DMS 273 (cell line): ENCODE results near the gene ZFAND6.
A peak's percentile ranks its signal among the peaks of the same experiment; 100 is the strongest.

Source experiments
- DNase-seq: peaks from one replicate; lab custom pipeline; 2025; ENCODE audit not compliant: unreplicated experiment; lab: John Stamatoyannopoulos, UW

ZFAND6 gene

DNA sequence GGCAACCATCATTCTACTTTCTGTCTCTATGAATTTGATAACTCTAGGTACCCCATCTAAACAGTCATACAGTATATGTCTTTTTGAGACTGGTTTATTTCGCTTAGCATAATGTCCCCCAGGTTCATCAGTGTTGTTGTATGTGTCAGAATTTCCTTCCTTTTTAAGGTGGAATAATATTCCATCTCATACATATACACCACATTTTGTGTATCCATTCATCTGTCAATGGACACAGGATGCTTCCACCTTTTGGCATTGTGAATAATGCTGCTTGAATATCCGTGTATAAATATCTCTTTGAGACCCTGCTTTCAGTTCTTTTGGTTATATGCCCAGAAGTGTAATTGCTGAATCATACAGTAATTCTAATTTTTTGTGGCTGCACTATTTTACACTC is 10.4 kb upstream of the ZFAND6 start:
- no peak for DNase-seq

DNA sequence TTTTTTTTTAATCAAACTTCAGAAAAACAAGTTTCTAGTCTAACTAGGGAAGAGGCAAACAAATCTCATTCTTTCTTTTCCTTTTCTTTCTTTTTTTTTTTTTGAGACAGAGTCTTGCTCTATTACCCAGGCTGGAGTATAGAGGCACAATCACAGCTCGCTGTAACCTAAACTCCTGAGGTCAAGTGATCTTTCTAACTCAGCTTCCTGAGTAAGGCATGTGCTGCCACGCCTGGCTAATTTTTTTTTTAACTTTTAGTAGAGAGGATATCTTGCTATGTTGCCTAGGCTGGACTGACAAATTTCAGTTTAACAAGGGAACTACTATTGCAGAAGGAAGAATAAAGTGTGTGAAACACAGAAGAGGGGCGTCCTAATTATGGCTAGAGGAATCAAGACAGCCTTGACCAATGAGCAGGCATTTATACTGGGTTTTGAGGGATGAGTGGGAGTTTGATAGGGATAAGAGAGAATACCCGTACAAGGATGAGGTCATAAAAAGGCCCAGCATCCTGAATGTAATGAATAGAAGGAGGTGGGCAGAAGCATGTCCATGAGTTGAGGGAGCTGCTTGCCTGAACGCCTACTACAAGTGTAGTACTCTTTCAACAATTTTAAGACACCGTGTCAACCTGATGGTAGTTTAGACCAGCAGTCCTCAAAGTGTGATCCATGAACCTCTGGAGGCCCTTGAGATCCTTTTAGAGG is 6.7 kb upstream of the ZFAND6 start:
- no peak for DNase-seq

DNA sequence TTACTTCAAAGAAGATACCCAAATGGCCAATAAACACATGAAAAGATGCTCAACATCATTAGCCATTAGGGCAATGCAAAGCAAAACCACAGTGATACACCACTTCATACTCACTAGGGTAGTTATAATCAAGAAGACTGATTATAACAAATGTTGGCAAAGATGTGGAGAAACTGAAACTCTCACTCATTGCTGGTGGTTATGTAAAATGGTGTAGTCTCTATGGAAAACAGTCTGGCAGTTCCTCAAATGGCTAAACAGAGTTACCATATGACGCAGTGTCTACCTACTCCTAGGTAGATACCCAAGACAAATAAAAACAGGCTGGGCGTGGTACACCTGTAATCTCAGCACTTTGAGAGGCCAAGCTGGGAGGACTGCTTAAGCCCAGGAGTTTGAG is 3.5 kb upstream of the ZFAND6 start:
- DNase-seq, result no peak

DNA sequence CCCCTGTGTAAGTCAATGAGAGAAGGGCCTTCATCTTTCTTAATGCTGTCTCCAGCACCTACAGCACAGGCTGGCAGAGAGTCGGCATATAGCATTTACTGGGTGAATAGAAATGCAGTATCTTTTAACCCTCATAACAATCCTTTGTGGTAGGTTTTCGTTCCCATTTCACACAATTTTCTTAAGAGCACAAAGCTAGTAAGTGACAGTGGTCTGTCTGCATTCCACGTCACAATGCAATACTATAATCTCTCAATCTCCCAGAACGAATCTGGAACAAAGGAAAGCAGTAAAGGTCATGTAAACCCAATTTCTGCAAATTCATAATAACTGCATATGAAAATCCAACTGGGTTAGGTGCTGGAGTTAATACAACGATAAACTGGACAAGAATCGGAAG is 1.4 kb upstream of the ZFAND6 start:
- no peak for DNase-seq

DNA sequence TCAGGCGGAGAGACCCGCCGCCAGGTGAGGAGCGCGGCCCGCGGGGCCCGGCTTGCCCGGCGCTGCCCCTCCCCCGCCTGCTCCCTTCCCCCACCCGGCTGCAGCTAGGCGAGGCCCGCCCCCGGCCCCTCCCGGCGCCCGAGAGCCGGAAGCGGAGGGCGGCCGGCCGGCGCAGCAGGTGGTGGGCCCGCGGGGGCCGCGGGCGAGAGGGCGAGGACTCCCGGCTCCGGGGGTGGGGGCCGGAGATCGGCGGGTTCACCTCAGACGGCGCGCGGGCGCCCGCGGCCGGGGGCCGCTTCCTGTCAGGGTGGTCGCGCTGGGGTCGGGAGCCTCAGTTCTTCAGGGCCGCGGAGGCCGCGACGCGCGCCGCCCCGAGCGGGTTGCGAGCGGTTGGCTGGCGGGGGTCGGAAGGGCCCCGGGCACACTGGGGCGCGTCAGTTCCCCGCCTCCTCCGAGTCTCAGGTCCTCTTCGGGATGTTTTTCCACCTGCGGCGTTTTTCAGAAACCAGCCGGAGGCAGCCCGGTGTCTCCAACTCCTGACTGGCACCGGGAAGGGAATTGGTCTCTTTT is 395 bp downstream of the ZFAND6 start:
- peak; percentile 87 for DNase-seq

DNA sequence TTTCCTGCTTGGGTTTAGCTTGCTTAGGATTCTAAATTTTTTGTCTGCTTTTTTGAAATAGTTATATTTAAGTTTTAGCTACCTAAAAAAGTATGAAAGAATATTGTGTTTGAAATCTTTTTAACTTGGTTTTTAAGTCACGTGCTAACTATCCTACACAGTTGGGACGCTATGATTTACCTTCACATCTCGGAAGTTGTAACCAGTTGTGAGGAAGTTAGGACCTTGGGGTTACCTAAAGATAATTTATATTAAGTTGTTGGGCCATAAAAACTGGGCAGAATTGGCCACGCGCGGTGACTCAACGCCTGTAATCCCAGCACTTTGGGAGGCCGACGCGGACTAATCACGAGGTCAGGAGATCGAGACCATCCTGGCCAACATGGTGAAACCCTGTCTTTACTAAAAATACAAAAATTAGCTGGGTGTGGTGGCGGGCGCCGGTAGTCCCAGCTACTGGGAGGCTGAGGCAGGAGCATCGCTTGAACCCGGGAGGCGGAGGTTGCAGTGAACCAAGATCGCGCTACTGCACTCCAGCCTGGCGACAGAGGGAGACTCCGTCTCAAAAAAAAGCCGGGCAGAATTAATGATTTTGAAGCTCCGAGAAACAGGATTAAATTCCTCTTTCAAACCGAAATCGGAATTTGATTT is 1.0 kb downstream of the ZFAND6 start:
- peak; percentile 47 for DNase-seq

DNA sequence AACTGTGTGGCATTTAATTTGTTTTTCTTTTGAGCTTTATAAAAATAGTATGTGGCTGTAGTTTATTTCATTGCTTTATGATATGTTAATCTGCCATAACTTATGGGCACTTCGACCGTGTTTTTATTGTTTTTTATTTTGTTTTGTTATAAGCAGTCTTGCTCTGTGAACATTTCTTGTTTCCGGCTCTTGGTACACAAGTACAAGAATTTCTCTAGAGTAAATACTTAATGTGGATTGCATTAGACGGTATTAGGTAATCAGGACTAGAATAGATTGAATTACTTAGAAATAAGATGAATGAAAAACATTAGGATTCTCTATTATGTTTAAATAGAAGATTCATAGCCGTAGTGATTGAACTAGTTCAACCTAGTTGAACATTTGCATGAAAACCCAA is 2.1 kb downstream of the ZFAND6 start:
- no peak for DNase-seq

DNA sequence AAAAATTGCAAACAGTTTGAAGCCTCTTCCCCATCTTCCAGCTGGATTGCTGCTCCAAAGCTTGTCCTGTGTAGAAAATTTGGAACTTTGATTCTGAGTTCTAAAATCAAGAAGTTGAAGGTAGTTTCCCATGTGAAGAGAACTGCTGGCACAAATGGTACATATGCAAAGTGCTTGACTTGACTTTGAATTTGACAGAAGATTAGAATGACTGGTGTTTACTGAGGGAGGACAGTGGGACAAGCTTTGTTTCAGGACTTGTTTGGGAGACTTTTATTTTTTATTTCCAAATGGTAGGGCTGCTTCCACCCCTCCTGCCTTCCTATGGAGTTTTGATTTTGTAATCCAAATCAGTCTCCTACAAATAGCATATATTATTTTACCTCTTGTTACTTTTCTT is 7.4 kb downstream of the ZFAND6 start:
- DNase-seq, result no peak

DNA sequence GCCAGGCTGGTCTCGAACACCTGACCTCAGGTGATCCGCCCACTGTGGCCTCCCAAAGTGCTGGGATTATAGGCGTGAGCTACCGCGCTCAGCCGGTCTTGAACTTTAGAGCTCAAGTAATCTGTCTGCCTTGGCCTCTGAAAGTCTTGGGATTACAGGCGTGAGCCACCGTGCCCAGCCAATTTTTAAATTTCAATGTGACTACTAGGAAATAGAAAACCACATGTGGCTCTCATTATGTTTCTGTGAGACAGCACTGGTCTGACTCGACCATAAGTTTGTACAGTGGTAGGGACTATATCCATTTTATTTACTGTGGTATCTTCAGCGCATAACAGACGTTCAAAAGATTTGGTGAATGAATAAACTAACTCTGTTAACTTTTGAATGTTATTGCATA is 9.1 kb downstream of the ZFAND6 start:
- DNase-seq, result no peak

DNA sequence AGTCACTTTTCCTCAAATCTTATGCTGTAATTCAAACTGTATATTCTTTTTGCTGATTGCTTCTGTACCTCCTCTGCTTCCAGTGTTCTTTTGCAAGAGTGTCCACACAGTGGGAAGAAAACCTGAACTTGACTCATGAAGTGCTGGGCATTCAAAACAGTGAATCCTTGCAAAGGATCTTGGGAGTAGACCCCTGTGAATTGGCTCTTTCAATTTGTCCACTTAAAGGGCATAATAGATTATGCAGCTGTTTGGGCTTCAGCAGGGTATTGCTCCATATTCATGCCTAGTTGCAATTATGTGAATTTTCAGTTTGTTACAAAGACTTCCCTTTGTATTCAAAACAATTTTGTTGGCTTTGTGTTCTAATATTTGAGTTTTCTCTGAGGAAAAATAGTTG is 11.4 kb downstream of the ZFAND6 start:
- DNase-seq, result peak; percentile 11

DNA sequence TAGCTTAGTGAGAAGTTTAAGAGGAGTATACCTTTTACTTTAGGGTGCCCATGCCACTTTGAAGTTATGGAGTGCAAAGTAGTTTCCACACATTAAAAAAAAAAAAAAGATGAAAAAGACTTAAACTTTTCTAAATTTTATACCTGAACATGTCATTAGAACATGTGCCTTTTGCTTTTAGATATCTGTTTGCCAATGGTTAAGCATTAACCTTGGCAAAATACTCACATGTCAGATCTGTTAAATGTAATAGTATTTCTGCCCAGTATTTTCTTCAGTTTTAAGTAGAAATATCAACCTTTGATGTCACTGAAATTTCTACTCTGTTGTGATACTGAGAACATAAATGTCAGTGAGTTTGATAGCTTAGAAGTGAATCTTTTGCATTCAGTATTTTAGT is 12.2 kb downstream of the ZFAND6 start:
- no peak for DNase-seq

DNA sequence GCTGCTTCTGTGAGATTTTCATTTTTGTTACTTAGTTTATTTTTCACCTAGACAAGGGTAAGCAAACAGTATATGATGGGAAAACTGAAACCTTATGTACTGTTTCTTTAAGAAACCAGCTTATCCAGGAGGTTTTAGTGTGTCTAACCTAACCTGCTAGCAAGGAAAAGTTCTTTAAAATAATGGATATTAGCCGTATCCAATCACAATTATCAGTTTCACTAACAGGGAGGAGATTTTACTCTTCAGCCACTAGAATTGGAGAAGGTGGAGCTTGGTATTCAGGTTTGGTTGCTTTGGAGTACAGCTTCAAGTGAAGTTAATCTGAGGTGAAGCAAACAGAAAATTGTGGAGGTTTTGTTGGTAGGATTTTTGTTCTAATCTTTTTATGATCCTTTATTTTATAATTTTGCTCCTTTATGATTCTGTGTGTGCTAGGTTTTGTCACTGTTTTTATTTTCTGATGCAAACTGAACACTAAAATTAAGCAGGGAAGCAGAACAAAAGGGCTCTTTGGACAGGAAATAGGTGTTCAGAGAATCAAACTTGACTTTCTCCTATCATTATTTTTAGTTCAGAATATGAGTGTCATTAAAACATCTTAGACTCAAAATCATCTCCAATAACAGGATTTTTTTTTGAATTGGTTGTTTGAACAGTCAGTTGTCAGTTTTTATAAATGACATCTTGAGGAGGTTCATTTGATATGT is 13.0 kb downstream of the ZFAND6 start:
- peak; percentile 88 for DNase-seq

DNA sequence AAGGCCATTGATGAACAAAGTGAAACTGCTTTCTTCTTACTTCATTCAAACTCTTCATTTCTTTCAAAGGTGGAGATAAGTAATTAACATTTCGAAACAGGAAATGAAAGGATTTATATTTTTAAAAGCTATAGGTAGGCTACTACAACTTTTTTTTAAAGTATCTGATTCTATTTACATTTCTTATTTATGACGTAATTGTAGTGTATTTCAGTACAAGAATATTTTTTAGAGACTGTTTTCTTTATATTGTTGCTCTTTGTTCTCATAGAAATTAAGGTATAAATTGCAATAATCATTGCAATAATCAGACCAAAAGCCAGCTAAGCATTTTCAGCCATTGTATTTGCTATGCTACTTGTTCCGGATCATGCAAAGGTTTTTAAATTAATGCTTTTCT is 13.7 kb downstream of the ZFAND6 start:
- no peak for DNase-seq

DNA sequence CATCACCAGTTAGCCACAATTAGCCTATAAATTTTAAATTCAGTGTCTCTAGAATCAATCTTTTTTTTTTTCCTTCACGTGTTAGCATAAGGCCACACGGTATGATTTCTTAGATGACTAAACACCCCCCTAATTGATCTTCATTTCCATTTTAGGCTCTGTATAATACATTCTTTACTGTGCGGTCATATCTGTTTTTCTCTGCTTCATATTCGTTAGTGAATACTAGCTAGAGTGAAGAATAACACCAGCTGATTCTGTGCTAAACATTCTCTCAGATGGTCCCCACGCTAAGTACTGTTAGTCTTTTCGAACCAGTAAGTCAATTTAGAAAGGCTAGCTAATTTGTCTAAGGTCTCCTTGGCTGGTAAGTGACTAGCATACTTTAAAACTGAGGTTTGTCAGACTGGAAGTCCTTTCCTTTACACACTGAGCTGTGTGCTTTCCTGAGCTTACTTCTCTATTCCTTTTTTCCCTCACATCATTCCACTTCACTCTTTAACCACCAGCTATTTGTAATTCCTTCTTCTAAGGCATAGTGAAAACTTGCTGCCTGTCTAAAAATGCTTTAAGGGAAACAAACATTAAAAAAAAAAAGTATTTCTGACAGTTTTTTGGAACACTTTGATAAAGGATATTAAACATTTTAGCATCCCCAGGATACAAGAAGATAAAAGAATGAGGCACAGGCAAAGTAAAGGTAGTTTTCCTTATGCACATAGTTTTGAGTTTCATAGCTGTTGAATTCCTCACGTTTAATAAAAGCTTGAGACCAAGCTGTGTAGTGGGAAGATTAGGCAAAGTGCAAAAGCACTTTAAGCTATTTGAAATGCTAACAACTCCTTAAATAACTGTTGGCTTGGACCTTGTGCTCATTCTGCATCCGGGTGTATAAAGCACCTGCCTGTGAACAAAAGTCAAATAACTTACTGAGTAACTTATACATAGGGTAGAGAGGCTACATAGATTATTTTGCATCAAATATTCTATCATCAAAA is 17.1 kb downstream of the ZFAND6 start:
- DNase-seq, result no peak

DNA sequence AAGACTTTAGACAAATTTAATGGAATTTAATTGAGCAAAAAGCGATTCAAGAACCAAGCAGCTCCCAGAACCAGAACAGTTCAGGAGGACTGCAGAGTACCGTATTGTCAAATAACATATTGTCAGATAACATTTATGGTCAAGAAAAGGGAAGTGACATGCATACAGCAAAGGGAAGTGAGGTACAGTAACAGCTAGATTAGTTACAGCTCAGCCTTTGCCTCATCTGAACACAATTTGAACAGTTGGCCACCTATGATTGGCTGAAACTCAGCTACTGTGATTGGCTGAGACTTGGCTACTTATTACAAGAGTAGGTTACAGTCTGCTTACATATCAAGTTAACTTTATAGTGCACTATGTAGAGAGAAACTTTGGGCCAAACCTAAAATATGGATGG is 21.9 kb downstream of the ZFAND6 start:
- no peak for DNase-seq

DNA sequence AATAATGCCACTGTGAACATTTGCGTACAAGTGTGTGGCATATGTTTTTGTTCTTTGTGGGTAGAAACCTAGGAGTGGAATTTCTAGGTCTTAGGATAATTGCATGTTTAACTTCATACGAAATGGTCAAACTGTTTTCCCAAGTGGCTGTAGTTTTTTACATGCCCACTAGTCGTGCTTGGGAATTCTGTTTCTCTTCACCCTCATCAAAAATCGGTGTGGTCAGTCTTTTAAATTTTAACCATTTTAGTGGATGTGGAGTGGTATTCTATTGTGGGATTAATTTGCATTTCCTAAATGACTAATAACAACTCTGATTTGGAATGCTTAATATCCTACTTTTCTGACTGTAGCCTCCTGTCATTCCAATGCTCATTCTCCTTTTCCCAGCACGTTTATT is 27.6 kb downstream of the ZFAND6 start:
- no peak for DNase-seq

DNA sequence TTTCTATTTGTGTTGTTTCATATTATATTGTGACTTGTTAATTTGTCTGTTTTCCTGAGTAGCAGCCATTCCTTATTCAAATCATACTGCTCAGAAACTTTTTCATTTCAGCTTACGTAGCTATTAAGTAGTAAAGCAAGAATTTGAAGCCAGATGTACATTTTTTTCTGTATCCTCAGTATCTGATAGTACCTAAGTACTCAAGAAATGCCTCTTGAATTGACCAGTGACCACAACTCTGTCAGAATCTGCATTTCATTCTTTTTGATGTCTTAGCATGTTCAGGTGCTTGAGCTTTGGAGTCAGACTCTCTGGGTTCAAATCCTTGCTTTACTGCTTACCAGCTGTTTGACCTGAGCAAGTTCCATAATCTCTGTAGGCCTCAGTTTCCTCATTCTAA is 30.6 kb downstream of the ZFAND6 start:
- no peak for DNase-seq

DNA sequence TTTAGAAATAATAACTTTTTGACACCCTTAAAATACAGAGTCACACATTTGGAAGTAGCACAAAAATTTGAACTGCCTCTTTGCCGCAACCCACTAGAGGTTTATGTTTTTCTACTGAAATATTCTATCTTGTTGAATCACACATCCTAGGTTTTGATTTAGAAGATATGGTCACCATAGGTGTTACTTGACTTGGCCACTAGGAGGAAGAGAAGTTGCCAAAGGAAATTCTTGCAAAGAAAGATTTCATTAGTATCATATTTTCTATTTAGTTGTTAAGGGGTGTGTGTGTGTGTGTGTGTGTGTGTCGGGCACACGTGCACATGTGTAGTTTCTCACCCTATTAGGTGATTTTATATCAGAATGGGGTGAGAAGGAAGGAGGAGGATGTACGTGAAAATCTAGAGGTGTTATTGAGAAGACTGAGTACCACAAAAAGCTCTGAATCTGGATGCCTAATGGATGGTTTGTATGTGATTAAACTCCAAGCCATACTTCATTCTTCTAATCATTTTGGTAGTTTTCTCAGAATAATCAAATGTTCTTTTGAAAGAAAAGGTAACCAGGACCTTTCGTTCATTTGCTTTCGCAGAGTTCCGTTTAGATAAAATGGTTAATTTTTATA is 31.5 kb downstream of the ZFAND6 start:
- DNase-seq, result no peak

DNA sequence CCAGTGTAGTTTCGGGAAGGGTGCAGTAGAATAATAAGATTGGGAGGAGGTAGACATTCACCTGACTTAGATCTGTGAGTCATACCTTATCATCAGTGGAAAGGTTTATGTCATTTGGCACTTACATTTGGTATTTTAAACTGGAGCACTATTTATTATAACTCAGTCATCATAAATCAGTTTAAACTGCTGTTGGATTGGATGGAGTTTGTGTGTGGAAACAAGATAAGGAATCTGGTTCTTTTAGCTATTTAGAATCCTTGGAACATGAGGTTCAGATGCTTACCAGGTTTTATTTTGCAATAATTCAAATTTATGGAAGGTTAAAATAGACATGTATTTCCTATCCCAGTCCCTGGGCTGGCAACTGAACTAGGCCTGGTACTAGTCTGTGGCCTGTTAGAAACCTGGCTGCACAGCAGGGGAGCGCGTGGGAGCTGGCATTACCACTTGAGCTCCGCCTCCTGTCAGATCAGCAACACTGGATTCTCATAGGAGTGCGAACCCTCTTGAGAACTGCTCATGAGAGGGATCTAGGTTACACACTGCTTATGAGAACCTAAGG is 34.5 kb downstream of the ZFAND6 start:
- DNase-seq, result peak; percentile 57

DNA sequence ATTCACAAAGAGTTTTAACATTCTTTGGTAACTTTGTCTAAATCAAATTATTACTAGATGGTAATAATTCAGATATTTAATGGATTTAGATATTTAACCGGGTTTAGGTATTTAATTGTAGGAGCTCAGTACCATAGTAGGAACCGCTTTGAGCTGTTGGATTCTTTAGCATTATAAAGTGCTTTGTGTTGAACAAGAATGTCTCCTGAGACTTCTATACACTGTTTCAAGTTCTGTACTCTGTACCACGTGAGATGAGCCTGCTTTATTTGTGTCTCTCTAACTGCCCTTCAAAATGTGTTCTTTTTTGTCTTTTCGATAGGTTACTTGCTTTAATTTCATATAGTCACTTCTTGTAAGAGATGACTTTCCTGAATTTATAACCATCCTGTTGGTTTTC is 36.0 kb downstream of the ZFAND6 start:
- no peak for DNase-seq
